H1 (cell line): Measurements from ENCODE around the gene AVPR1B. TPM values are rescaled to one million over a fixed set of nuclear protein-coding genes. Genes with fewer than 3 reads are reported as not detected.

ENCODE experiments used
- ATF3 ChIP-seq: IDR thresholded peaks from 2 replicates; pipeline ENCODE4 v1.6.1; 2011; ENCODE audit warnings: low read depth, mild to moderate bottlenecking, low read length; ENCODE audit not compliant: insufficient read depth
- CBX5 ChIP-seq: fragments of 300-800, 300-1000 bp; sonication (generic); IDR thresholded peaks from 2 replicates; pipeline ENCODE4 v1.7.1; 2016; ENCODE audit warnings: antibody characterized with exemption, low read length, low read depth
- JUN ChIP-seq: IDR thresholded peaks from 2 replicates; pipeline ENCODE4 v1.6.1; 2011; ENCODE audit warnings: low read depth, mild to moderate bottlenecking, improper control_type of control experiment, low read length
- POU5F1 ChIP-seq: IDR thresholded peaks from 2 replicates; pipeline ENCODE4 v1.6.1; 2011; ENCODE audit warnings: low read depth, mild to moderate bottlenecking, low read length, moderate library complexity
- TEAD4 ChIP-seq: IDR thresholded peaks from 2 replicates; pipeline ENCODE4 v1.6.1; 2012; ENCODE audit warnings: low read depth, low read length, inconsistent platforms, mixed read lengths
- polyA plus RNA-seq, 7 experiments: library from polyadenylated mRNA; depleted of rRNA in 3 of 7; stranded (reverse) in 5 of 7; unstranded in 2 of 7; fragments of >200 nt in 5 of 7; fragments of 200-250 nt in 2 of 7; gene quantifications; 1 replicate in 5 of 7; 2 replicates in 1 of 7; 4 replicates in 1 of 7; pipeline versions ENCODE4 v1.2.1 to v1.2.3, GENCODE V29; 2011 to 2013; ENCODE audit warnings: missing spikeins in 2 of 7, mixed read lengths in 2 of 7
- total RNA-seq: library from RNA; stranded (reverse); fragmentation: NEBNext Ultra II Directional; extraction: Animal tissue kit (Norgen Biotek cat#: 25700); gene quantifications from 2 replicates; pipeline ENCODE4 v1.2.1, GENCODE V29; 2021

The AVPR1B gene
- total and polyA plus RNA-seq, 2 of the 8 experiments (the other 6 are each of a cell fraction or from before 2014, with no cell fraction given): 0.29 to 0.50 TPM

GRCh38 chr1:206075786-206076755 lies 41.1 kb downstream of the AVPR1B start (continued):
- TF ChIP-seq JUN (no peak), ATF3 (no peak), TEAD4 (no peak), POU5F1 (no peak), CBX5 (no peak)
